HG02852 (cell line): Measurements from ENCODE around the gene SEMA4D.

Source experiments
- ATAC-seq: cut with Tn5 transposase; IDR thresholded peaks from one replicate; pipeline ENCODE4 v1.9.1; 2021; ENCODE audit warnings: mild to moderate bottlenecking, moderate library complexity; ENCODE audit not compliant: unreplicated experiment

The SEMA4D gene

GRCh38 chr9:89446261-89446960 lies 51.5 kb downstream of the SEMA4D start:
- no peak for ATAC-seq

DNA sequence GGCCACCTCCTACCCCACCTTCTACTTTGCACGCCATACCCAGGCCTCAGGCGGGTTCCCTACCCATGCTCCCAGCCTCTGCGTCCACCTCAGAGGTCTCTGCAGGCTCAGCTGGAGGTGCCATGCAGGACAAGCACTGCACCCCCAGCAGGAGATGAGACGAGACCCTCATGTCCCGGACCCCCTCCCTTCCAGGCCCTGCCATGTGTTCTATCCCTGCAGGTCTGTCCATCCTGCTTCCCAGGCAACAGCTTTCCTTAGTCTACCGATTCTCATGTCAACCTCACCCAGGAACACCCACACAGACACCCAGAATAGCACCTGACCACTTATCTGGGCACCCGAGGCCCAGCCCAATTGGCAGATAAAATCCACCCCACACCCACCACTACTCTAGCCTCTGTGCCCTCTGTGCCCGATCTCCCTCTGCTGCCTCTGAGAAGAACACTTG lies 52.1 kb downstream of the SEMA4D start:
- no peak for ATAC-seq

DNA sequence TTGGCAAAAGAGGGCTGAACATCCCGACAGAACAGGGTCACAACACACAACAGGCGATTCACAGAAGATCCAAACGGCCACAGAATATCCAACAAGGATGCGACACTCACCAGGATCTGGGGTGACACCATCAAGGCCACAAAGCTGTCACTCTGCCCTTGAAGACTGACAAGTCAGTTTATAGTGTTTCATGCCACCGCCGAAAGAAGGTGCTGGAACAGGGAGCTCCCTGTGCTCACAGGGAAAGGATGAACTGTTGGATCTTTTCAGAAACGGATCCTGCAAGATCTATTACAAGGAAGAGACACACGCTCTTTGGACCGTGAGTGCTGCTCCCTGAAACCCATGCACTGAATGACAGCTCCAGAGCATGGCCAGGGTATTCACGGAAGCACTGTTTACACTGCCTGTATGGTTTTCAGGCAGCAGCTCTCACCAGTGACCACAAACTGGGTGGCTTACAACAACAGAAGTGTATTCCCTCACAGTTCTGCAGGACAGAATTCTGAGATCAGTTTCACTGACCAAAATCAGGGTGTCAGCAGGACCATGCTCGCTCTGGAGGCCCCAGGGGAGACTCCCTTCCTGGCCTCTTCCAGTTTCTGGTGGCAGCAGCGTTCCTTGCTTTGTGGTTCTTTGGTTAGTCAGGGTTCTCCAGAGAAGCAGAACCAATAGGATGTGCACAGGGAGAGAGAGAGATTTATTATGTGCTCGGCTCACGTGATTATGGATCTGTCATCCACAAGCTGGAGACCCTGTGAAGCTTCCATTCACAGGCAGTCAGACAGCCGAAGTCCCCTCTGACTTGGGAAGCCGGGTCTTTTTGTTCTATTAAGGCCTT lies 52.8 kb downstream of the SEMA4D start:
- ATAC-seq, result no peak

- ATAC-seq, result no peak
Observed at GRCh38 chr9:89444274-89444673, 53.6 kb downstream of the SEMA4D start.

DNA sequence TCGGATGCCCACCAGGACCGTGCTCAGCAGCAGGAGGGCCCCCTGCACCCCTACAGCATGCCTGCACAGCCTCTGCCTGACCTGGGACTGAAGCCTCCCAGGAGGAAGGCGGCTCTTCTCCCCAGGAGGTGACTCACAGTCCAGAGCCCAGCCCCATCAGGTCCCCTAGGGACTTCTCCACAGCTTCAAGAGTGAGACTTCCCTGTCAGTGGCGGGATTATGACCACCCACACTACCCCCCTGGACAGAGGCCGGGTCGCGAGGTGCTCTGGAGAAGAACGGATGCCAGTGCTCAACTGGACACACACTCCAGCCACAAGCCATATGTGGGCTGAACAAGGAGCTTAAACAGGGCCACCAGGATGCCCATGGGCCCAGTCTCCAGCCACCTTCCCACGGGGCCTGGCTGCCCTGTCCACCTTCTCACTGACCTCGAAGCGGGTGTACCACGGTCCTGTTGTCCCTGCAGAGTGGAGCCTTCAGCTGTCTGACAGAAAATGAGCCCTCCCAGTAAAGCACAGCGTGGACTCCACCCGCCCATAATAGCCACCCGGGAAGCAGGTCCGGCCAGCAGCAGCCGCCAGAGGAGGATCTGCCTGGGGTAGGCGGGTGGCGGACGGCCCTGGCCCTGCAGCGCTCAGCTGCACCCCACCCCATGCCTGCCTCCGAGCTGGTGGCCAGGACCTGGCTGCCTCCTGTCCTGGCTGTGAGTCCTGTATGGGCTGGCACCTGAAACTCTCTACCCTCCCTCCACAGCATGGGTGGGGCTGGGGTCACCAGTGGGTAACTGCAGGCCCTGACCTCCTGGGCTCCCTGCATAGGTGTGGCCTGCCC lies 54.7 kb downstream of the SEMA4D start:
- ATAC-seq, result peak; percentile 37

- peak; percentile 32 for ATAC-seq
Observed at GRCh38 chr9:89442501-89442978, 55.4 kb downstream of the SEMA4D start.

GRCh38 chr9:89441986-89442385 lies 55.9 kb downstream of the SEMA4D start:
- no peak for ATAC-seq

DNA sequence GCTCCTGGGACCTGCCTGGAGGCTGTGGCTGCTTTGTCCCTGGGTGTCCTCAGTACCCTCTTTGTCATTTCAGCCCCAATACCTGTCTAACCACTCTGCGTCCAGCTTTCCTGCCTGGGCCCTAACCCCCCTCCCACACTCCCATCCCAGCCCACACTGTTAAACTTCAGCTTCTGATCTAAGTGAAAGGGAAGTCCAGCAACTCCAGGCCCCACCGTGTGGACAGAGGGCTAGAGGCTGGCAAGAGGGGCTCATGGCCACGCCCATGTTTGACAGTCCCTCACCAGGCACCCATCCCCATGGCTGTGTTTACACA lies 56.3 kb downstream of the SEMA4D start:
- ATAC-seq, result no peak

GRCh38 chr9:89440951-89441654 lies 56.8 kb downstream of the SEMA4D start:
- no peak for ATAC-seq

DNA sequence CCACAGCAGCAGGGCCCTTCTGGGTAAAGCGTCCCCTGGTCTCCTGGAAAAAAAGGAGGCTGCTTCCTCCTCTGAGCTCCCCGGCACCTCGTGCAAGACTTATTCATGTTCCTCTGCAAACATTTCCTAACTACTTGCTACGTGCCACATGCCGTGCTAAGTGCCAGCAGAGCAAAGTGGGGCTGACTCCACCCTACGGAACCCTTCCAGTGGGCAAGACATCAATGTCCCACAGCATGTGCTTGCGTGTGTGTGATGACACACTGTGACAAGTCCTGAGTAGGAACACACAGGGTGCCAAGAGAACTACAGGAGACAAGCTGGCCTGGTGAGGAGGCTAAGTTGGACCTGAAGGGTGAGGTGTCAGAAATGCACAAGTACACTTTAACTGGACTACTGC lies 57.4 kb downstream of the SEMA4D start:
- ATAC-seq, result no peak

DNA sequence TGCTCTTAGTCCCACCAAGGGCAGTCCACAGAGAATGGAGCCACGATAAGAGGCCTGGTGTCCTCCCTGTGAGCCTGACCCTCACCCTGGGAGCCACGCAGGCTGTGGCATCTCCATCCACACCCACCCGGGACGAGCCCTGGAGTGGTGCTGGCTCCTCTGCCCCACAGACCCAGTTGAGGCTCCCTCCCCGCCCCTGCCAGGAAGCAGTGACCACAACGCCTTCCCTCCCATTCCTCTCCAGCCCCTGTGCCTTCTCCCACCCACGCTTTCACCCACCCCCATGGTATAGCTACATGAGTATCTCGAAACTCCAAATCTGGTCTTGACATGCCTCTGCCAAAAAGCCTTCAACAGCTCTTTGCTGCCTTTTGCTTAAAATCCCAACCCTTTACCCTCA lies 57.9 kb downstream of the SEMA4D start:
- no peak for ATAC-seq

GRCh38 chr9:89439571-89439970 lies 58.3 kb downstream of the SEMA4D start:
- no peak for ATAC-seq

DNA sequence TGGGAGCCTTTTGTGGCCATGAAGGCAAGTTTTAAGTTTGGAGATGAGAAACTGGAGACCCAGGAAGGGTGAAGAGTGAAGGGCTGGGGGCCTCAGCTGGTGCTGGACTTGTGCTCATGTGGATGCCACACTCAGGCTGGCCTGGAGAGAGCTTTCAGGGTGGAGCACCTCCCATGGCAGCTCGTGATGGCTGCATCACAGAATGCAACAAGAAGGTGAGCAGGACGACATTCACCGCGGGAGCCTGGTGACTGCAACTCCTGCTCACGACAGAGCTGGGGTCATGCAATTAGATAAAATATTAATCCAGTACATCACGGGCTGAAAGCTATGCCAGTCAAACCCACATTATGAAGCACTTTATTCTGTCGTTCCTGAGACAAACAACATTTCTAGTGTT lies 59.7 kb downstream of the SEMA4D start:
- no peak for ATAC-seq

DNA sequence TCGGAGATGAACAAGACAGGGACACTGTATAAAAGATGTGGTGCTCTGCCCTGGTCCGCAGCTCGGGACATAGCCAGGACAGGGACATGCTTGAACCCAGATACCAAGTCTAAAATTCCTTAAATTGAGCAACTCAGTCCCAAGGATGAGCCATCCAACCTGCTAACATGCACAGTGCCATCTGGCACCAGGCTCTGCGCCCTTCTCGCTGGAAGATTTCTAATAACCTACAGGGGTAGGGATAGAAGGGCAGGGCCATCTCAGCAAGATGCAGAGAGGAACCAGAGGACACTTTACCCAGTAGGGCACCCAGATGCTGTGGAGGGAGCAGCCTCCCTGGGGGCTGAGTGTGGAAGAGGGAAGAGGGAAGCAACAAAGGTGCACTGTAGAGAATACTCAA lies 60.1 kb downstream of the SEMA4D start:
- no peak for ATAC-seq

- ATAC-seq, result peak; percentile 42
Observed at GRCh38 chr9:89436963-89437625, 60.8 kb downstream of the SEMA4D start.

- no peak for ATAC-seq
Observed at GRCh38 chr9:89436326-89436725, 61.6 kb downstream of the SEMA4D start.

- no peak for ATAC-seq
Observed at GRCh38 chr9:89435071-89435823, 62.7 kb downstream of the SEMA4D start.

- ATAC-seq, result no peak
Observed at GRCh38 chr9:89434636-89435035, 63.3 kb downstream of the SEMA4D start.

DNA sequence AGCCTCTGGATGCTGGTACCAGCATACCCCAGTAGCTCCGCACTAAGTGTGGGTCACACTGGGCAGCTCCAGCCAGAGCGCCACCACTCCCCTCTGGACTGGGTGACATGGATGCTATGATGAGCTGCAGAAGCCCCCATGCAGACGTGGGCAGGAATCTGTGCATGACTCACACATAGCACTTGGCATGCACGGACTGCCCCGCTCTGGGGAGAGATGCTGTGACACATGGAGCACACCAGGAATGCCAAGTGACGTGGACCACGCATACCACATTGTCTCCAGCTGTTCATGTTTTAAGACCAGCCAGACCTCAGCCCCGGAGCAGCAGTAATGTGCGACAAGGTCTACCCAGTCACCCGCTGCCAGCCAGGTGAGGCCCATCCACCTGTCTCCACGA lies 64.1 kb downstream of the SEMA4D start:
- no peak for ATAC-seq
